ENCODE measurements around the gene PODXL. TPM values are rescaled to one million over a fixed set of nuclear protein-coding genes. Genes with fewer than 3 reads are reported as not detected.

PODXL gene
- total and polyA plus RNA-seq, 2 donors from 2014 or later, result 114 to 150 TPM

DNA sequence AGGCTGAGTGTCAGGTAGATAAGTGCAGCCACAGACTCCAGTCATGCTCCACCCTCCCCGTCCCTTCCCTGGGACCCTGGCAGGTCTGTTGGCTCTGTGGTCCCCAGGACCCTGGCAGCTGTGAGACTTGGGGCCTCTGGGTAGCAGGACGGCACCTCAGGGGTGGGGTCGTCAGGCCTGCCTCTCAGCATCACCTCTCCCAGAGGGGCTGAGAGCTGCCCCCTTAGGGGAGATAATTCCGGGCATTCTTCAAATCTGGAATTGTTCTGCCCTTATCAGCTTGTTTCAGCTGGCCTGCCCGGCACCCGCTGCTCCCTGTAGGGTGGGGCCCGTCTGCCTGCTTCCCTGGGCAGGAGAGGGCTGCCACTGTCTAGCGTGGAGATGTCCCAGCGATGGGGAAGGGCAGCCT, 23.3 kb downstream of the PODXL start:
- TF ChIP-seq, protein P1, sequence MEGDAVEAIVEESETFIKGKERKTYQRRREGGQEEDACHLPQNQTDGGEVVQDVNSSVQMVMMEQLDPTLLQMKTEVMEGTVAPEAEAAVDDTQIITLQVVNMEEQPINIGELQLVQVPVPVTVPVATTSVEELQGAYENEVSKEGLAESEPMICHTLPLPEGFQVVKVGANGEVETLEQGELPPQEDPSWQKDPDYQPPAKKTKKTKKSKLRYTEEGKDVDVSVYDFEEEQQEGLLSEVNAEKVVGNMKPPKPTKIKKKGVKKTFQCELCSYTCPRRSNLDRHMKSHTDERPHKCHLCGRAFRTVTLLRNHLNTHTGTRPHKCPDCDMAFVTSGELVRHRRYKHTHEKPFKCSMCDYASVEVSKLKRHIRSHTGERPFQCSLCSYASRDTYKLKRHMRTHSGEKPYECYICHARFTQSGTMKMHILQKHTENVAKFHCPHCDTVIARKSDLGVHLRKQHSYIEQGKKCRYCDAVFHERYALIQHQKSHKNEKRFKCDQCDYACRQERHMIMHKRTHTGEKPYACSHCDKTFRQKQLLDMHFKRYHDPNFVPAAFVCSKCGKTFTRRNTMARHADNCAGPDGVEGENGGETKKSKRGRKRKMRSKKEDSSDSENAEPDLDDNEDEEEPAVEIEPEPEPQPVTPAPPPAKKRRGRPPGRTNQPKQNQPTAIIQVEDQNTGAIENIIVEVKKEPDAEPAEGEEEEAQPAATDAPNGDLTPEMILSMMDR (IDR thresholded peaks at IDR 0.05; ENCODE audit: borderline replicate concordance, extremely low read depth, insufficient read depth), result no peak
- Histone ChIP-seq H3K36me3 (ENCODE audit: control insufficient read depth in 2 of 3, insufficient read depth in 3 of 3, low read length in 3 of 3) (no peaks in the 10 kb centered on the region), H3K4me1 (ENCODE audit: control insufficient read depth in 2 of 3, insufficient read depth in 2 of 3, low read depth in 1 of 3, low read length in 3 of 3) (peaks cover 0 to 4% (median 0%) of the 10 kb centered on the region in 3 donors), H3K27ac (ENCODE audit: low read depth in 2 of 2, low read length in 2 of 2) (peak overlapping the region; percentile 78 to 86), H3K9ac (ENCODE audit: low read length in 3 of 3) (no peak overlapping the region), H3K4me3 (ENCODE audit: low read length in 3 of 3) (no peak overlapping the region), H3K9me3 (ENCODE audit: control insufficient read depth in 2 of 3, insufficient read depth in 1 of 3, low read length in 3 of 3) (no peaks in the 10 kb centered on the region), H3K27me3 (ENCODE audit: control insufficient read depth, insufficient read depth, low read length) (no peaks in the 10 kb centered on the region)
- intact Hi-C loops (cut with DNase I), result no loop called here
- FAIRE-seq, result no peak
- peak in 1 of 5 donors; percentile 58 for DNase-seq

DNA sequence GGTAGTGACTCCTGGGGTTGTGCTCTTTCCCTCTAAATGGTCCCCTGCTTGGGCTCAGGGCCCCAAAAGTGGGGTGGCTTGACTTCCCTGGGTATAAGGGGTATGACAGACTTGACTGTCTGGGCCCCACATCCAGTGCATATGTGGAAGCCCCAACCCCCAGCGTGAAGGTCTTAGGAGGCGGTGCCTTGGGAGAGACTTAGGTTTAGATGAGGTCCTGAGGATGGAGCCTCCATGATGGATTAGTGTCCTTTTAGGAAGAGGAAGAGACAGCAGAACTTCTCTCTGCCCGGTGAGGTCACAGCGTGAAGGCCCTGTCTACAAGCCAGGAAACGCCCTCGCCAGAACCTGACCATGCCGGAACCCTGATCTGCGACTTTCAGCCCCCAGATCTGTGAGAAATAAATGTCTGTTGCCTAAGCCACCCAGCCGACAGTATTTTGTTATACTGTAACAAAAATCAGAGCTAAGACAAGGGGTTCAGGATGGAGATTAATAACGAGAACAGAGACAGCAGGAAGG, 23.8 kb downstream of the PODXL start:
- FAIRE-seq, result no peak

DNA sequence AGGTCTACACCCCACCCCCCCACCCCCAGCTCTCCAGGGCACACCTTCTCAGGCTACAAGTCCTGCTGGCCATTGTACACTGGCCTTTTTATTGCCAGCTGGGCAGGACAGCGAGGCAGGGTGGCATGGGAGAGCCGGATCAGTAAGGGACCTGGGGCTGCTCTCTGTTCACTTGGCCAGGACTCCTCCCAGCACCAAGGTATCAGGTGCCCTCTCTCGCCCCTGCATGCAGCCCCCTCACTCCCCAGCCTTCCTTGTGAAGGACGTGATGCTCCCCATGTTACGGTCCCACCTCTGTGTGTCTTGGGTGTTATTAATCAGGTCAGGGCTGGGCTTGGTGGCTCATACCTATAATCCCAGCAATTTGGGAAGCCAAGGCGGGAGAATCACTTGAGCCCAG, 26.3 kb downstream of the PODXL start:
- no peak for FAIRE-seq
- Histone ChIP-seq H3K9ac (ENCODE audit: low read length in 3 of 3) (no peak overlapping the region), H3K9me3 (ENCODE audit: control insufficient read depth in 2 of 3, insufficient read depth in 1 of 3, low read length in 3 of 3) (no peaks in the 10 kb centered on the region), H3K27me3 (ENCODE audit: control insufficient read depth, insufficient read depth, low read length) (no peaks in the 10 kb centered on the region), H3K4me3 (ENCODE audit: low read length in 3 of 3) (no peak overlapping the region), H3K4me1 (ENCODE audit: control insufficient read depth in 2 of 3, insufficient read depth in 2 of 3, low read depth in 1 of 3, low read length in 3 of 3) (peaks cover 0 to 4% (median 0%) of the 10 kb centered on the region in 3 donors), H3K27ac (ENCODE audit: low read depth in 2 of 2, low read length in 2 of 2) (peak overlapping the region in 1 of 2 donors; percentile 23), H3K36me3 (ENCODE audit: control insufficient read depth in 2 of 3, insufficient read depth in 3 of 3, low read length in 3 of 3) (no peaks in the 10 kb centered on the region)
- intact Hi-C loops (cut with DNase I), result no loop called here
- TF ChIP-seq, protein P1 (IDR thresholded peaks at IDR 0.05; ENCODE audit: borderline replicate concordance, extremely low read depth, insufficient read depth), result no peak
- peak in 1 of 5 donors; percentile 23 for DNase-seq

More for the DNA sequence above, 23.8 kb downstream of the PODXL start:
- H3K9me3 ChIP-seq (ENCODE audit: control insufficient read depth in 2 of 3, insufficient read depth in 1 of 3, low read length in 3 of 3), result no peaks in the 10 kb centered on the region
- TF ChIP-seq, protein P1 (IDR thresholded peaks at IDR 0.05; ENCODE audit: borderline replicate concordance, extremely low read depth, insufficient read depth), result no peak
- intact Hi-C loops (cut with DNase I), result no loop called here
- peak overlapping the region; percentile 78 to 86 for H3K27ac ChIP-seq (ENCODE audit: low read depth in 2 of 2, low read length in 2 of 2)
- peak in 1 of 5 donors; percentile 58 for DNase-seq
- no peaks in the 10 kb centered on the region for H3K27me3 ChIP-seq (ENCODE audit: control insufficient read depth, insufficient read depth, low read length)
- H3K4me3 ChIP-seq (ENCODE audit: low read length in 3 of 3), result no peak overlapping the region
- H3K9ac ChIP-seq (ENCODE audit: low read length in 3 of 3), result no peak overlapping the region
- H3K4me1 ChIP-seq (ENCODE audit: control insufficient read depth in 2 of 3, insufficient read depth in 2 of 3, low read depth in 1 of 3, low read length in 3 of 3), result peaks cover 0 to 4% (median 0%) of the 10 kb centered on the region in 3 donors
- H3K36me3 ChIP-seq (ENCODE audit: control insufficient read depth in 2 of 3, insufficient read depth in 3 of 3, low read length in 3 of 3), result no peaks in the 10 kb centered on the region

DNA sequence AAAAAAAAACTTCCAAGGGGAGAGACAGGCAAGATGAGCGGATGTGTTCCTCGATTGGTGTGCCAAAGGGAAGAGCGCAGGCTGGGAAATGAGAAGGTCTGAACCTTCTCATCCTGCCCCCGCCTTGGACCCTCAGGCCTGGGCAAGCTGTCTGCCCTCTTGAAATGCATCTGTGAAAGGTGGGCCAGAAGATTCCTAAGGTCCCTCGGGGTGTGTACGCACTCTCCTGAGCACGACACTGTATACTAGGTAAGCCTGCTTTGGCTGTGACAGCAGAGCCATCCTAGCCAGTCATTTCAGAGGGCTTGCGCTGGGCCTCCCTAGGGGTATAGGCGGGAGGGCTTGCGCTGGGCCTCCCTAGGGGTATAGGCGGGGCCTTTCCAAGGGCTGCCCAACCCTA, 26.8 kb downstream of the PODXL start:
- Histone ChIP-seq H3K27ac (ENCODE audit: low read depth in 2 of 2, low read length in 2 of 2) (peak overlapping the region; percentile 41 to 75), H3K36me3 (ENCODE audit: control insufficient read depth in 2 of 3, insufficient read depth in 3 of 3, low read length in 3 of 3) (no peaks in the 10 kb centered on the region), H3K4me3 (ENCODE audit: low read length in 3 of 3) (no peak overlapping the region), H3K27me3 (ENCODE audit: control insufficient read depth, insufficient read depth, low read length) (no peaks in the 10 kb centered on the region), H3K9me3 (ENCODE audit: control insufficient read depth in 2 of 3, insufficient read depth in 1 of 3, low read length in 3 of 3) (no peaks in the 10 kb centered on the region), H3K4me1 (ENCODE audit: control insufficient read depth in 2 of 3, insufficient read depth in 2 of 3, low read depth in 1 of 3, low read length in 3 of 3) (peaks cover 0 to 4% (median 0%) of the 10 kb centered on the region in 3 donors), H3K9ac (ENCODE audit: low read length in 3 of 3) (no peak overlapping the region)
- DNase-seq, result peak in 1 of 5 donors; percentile 32
- FAIRE-seq, result no peak
- TF ChIP-seq, protein P1 (IDR thresholded peaks at IDR 0.05; ENCODE audit: borderline replicate concordance, extremely low read depth, insufficient read depth), result no peak
- intact Hi-C loops (cut with DNase I), result no loop called here

Data from kidney (tissue), 14 donors.